ENCODE results near the gene ADARB2. TPM values are rescaled to one million over a fixed set of nuclear protein-coding genes. Genes with fewer than 3 reads are reported as not detected.

ADARB2 gene
- total and polyA plus RNA-seq, 3 donors from 2014 or later, result 8.5 to 13.0 (median 10.4) TPM

DNA sequence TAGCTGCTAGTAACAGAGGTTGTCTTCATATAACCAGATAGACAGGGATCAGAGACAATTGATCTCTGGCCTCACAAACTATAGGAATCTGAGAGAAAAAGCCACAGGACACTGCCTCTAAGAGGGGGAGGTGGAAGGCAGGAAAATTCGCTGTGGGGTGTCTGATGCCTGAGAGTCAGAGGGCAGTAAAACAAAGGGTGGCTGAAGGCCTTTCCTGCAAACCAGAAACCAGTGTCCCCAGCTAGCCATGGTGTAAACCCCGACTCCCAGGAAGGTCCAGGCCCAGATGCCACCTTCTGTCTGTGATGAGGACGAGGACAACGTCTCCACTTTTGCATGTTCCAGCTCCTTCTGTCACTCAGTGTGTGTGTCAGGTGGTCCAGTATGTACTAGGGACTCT lies 215.1 kb downstream of the ADARB2 start:
- TF ChIP-seq, protein P1, sequence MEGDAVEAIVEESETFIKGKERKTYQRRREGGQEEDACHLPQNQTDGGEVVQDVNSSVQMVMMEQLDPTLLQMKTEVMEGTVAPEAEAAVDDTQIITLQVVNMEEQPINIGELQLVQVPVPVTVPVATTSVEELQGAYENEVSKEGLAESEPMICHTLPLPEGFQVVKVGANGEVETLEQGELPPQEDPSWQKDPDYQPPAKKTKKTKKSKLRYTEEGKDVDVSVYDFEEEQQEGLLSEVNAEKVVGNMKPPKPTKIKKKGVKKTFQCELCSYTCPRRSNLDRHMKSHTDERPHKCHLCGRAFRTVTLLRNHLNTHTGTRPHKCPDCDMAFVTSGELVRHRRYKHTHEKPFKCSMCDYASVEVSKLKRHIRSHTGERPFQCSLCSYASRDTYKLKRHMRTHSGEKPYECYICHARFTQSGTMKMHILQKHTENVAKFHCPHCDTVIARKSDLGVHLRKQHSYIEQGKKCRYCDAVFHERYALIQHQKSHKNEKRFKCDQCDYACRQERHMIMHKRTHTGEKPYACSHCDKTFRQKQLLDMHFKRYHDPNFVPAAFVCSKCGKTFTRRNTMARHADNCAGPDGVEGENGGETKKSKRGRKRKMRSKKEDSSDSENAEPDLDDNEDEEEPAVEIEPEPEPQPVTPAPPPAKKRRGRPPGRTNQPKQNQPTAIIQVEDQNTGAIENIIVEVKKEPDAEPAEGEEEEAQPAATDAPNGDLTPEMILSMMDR (IDR thresholded peaks at IDR 0.05), result no peak
- no peak for TF ChIP-seq POLR2A (IDR thresholded peaks at IDR 0.05)
- 67 to 71% methylated on average over 4 of the region's 4 CpGs for WGBS, 2 donors

DNA sequence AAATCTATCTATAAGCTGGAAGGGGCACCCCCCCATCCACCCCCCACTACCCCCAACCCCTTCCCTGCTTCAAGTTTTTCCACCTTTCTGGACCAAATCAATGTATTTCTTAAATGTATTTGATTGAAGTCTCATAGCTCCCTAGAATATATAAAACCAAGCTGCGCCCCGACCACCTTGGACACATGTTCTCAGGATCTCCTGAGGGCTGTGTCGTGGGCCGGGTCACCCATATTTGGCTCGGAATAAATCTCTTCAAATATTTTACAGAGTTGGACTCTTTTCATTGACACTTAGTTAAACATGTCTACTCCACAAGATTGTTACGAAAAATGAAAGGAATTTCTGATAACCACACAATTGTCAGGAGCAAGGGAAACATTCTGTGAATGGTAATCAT lies 215.6 kb downstream of the ADARB2 start:
- Histone ChIP-seq H3K36me3 (ENCODE audit: low read depth, missing control alignments) (no peaks in the 10 kb centered on the region), H3K9me3 (no peaks in the 10 kb centered on the region), H3K27ac (no peak overlapping the region), H3K27me3 (no peaks in the 10 kb centered on the region), H3K4me1 (no peaks in the 10 kb centered on the region), H3K4me3 (no peak overlapping the region)
- intact Hi-C loops (cut with DNase I; ENCODE audit: low total_unique reads), result no loop called here
- 73 to 74% methylated on average over 6 of the region's 6 CpGs for WGBS, 2 donors
- no peak for DNase-seq
- no peak for TF ChIP-seq POLR2A (IDR thresholded peaks at IDR 0.05)

More for the DNA sequence above, 215.1 kb downstream of the ADARB2 start:
- DNase-seq, result no peak
- no peaks in the 10 kb centered on the region for H3K27me3 ChIP-seq
- no peaks in the 10 kb centered on the region for H3K4me1 ChIP-seq
- H3K27ac ChIP-seq, result no peak overlapping the region
- H3K36me3 ChIP-seq (ENCODE audit: low read depth, missing control alignments), result no peaks in the 10 kb centered on the region
- H3K9me3 ChIP-seq, result no peaks in the 10 kb centered on the region
- H3K4me3 ChIP-seq, result no peak overlapping the region
- intact Hi-C loops (cut with DNase I; ENCODE audit: low total_unique reads), result no loop called here

DNA sequence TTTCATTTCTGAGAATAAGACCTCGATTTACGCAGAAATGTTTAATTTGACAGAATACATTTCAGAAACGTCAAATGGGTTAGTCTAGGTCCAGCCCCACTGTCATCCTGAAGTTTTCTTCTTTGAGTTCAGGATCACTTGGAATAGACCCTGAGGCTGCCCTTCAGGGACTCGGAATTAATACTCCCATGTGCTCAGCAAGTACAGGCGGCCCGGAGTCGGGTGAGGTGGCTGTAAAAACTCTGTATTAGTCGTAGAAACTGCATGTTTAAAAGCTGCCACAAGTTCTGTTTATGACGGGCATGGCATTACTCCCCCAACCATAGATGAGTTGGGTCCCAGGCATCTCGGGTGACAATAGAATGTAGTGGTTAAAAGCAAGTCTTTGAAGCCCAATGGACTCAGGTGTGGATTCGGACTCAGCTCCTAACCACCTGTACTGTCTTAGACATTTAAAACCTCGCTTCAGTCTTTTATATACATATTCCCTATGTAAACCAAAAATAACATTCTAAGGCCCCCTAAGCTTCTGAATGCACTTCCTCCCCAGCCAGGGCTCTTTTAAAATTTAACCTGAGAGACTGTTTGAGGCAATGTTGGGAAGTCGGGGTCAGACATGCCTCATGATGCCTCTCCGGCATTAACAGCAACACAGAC lies 216.3 kb downstream of the ADARB2 start:
- Histone ChIP-seq H3K4me1 (no peaks in the 10 kb centered on the region), H3K36me3 (ENCODE audit: low read depth, missing control alignments) (no peaks in the 10 kb centered on the region), H3K27me3 (no peaks in the 10 kb centered on the region), H3K27ac (no peak overlapping the region), H3K9me3 (no peaks in the 10 kb centered on the region), H3K4me3 (no peak overlapping the region)
- intact Hi-C loops (cut with DNase I; ENCODE audit: low total_unique reads), result no loop called here
- WGBS, 2 donors, result 72 to 87% methylated on average over 14 of the region's 14 CpGs
- TF ChIP-seq, protein P1 (IDR thresholded peaks at IDR 0.05), result no peak
- TF ChIP-seq POLR2A (IDR thresholded peaks at IDR 0.05), result no peak
- no peak for DNase-seq

DNA sequence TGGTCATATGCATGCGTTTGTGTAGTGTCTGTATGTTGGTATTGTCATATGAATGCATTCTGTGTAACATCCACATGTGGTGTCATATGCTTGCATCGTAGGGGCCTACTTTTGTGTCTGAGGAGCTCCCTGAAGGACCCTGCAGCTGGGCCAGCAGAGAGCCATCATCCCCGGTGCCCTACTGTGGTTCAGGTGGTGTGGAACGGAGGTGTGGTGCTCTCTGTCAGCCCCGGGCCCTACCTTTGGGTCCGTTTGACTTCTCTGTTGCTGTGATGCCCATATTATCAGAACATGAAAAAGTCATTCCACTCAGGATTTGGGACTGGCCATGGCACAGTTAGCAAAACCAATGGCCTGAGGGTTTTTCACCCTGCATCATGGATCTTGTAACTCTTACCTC lies 217.9 kb downstream of the ADARB2 start:
- H3K27ac ChIP-seq, result no peak overlapping the region
- H3K36me3 ChIP-seq (ENCODE audit: low read depth, missing control alignments), result no peaks in the 10 kb centered on the region
- H3K4me3 ChIP-seq, result no peak overlapping the region
- no peaks in the 10 kb centered on the region for H3K9me3 ChIP-seq
- no peaks in the 10 kb centered on the region for H3K4me1 ChIP-seq
- DNase-seq, result no peak
- WGBS, 2 donors, result 86 to 93% methylated on average over 6 of the region's 6 CpGs
- intact Hi-C loops (cut with DNase I; ENCODE audit: low total_unique reads), result no loop called here
- TF ChIP-seq, protein P1 (IDR thresholded peaks at IDR 0.05), result no peak
- no peak for TF ChIP-seq POLR2A (IDR thresholded peaks at IDR 0.05)
- no peaks in the 10 kb centered on the region for H3K27me3 ChIP-seq

DNA sequence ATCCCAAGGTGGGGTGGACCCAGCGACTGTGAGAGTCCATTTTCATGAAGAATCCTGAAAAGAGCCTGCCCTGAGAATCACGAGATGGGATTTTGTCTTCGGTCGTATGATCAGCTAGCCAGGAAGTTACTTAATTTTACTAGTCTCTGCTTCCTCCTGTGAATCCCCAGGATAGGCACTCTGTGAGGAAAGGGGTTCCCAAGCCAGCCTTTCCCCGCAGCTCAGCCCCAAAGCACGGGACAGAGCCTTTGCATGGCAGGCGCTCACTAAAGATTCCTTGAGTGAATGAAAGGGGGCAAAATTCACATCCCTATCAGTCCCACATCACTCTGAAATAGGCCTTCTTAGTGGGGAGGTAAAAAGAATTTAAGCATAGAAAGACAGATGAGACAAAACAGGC lies 219.6 kb downstream of the ADARB2 start:
- Histone ChIP-seq H3K4me3 (no peak overlapping the region), H3K36me3 (ENCODE audit: low read depth, missing control alignments) (no peaks in the 10 kb centered on the region), H3K9me3 (no peaks in the 10 kb centered on the region), H3K27ac (no peak overlapping the region), H3K4me1 (no peaks in the 10 kb centered on the region), H3K27me3 (no peaks in the 10 kb centered on the region)
- intact Hi-C loops (cut with DNase I; ENCODE audit: low total_unique reads), result no loop called here
- no peak for TF ChIP-seq POLR2A (IDR thresholded peaks at IDR 0.05)
- TF ChIP-seq, protein P1 (IDR thresholded peaks at IDR 0.05), result no peak
- WGBS, 2 donors, result 88 to 94% methylated on average over 7 of the region's 7 CpGs
- no peak for DNase-seq

All from testis (tissue), 3 donors.